Measurements from ENCODE around the gene FAU.
"Not testable (repeated sequence)": the region's sequence is repeated elsewhere in the genome, so short reads cannot be mapped to it uniquely, and the experiment has no call there.

The FAU gene

GRCh38 chr11:65119670-65119995 lies 2.3 kb downstream of the FAU start:
- no peak for DNase-seq (ENCODE audit: low read depth)

- not testable (repeated sequence) for DNase-seq (ENCODE audit: low read depth)
Observed at GRCh38 chr11:65118891-65119669, 2.9 kb downstream of the FAU start.

GRCh38 chr11:65118097-65118837 lies 3.7 kb downstream of the FAU start:
- DNase-seq (ENCODE audit: low read depth): no peak

GRCh38 chr11:65117206-65118096 lies 4.5 kb downstream of the FAU start, which contains the start of gene ZNHIT2:
Gene ZNHIT2 (minus strand): TSS chr11:65117701. CDS start chr11:65117653, 48 bp downstream.
- peak; percentile 97 for DNase-seq (ENCODE audit: low read depth)

GRCh38 chr11:65116370-65117205 lies 5.3 kb downstream of the FAU start:
- peak; percentile 40 for DNase-seq (ENCODE audit: low read depth)

- no peak for DNase-seq (ENCODE audit: low read depth)
Observed at GRCh38 chr11:65115361-65116082, 6.4 kb downstream of the FAU start.

GRCh38 chr11:65114538-65115171 lies 7.3 kb downstream of the FAU start:
- DNase-seq (ENCODE audit: low read depth): no peak

- no peak for DNase-seq (ENCODE audit: low read depth)
Observed at GRCh38 chr11:65113839-65114238, 8.1 kb downstream of the FAU start.

- DNase-seq (ENCODE audit: low read depth): no peak
Observed at GRCh38 chr11:65113361-65113756, 8.6 kb downstream of the FAU start.

- no peak for DNase-seq (ENCODE audit: low read depth)
Observed at GRCh38 chr11:65112546-65113360, 9.2 kb downstream of the FAU start.

- peak; percentile 86 for DNase-seq (ENCODE audit: low read depth)
Observed at GRCh38 chr11:65111744-65112545, 10.0 kb downstream of the FAU start, which contains the start of gene TM7SF2. Gene TM7SF2 (plus strand): TSS chr11:65111872. CDS start chr11:65112016, 144 bp downstream.

GRCh38 chr11:65111159-65111743 lies 10.7 kb downstream of the FAU start:
- DNase-seq (ENCODE audit: low read depth): no peak

- DNase-seq (ENCODE audit: low read depth): peak; percentile 67
Observed at GRCh38 chr11:65110354-65110861, 11.5 kb downstream of the FAU start.

GRCh38 chr11:65109231-65110198 lies 12.4 kb downstream of the FAU start:
- no peak for DNase-seq (ENCODE audit: low read depth)

- no peak for DNase-seq (ENCODE audit: low read depth)
Observed at GRCh38 chr11:65108469-65109123, 13.3 kb downstream of the FAU start.

Measured in fibroblast of gingiva (primary cell).